ENCODE data around the gene NPLOC4.
"Not testable (repeated sequence)": the region's sequence is repeated elsewhere in the genome, so short reads cannot be mapped to it uniquely, and the experiment has no call there.

Gene NPLOC4

DNA sequence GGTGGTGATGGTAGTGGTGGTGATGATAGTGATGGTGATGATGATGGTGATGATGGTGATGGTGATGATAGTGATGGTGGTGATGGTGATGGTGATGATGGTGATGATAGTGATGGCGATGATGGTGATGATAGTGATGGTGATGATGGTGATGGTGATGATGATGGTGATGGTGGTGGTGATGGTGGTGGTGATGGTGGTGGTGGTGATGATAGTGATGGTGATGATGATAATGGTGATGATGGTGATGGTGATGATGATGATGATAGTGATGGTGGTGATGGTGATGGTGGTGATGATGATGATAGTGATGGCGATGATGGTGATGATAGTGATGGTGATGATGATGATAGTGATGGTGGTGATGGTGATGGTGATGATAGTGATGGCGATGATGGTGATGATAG lies 104.9 kb downstream of the NPLOC4 start:
- DNase-seq = not testable (repeated sequence)

DNA sequence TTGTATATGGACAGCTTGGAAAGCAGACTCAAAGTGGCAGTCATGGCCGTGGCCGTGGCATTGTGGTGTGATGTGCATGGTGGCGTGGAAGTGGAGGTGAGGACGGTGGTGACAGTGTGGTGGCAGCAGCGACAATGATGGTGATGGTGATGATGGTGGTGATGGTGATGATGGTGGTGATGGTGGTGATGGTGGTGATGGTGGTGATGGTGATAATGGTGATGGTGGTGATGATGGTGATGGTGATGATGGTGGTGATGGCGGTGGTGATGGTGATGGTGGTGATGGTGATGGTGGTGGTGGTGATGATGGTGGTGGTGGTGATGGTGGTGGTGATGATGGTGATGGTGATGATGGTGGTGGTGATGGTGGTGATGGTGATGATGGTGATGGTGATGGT lies 105.9 kb downstream of the NPLOC4 start:
- DNase-seq = not testable (repeated sequence)

DNA sequence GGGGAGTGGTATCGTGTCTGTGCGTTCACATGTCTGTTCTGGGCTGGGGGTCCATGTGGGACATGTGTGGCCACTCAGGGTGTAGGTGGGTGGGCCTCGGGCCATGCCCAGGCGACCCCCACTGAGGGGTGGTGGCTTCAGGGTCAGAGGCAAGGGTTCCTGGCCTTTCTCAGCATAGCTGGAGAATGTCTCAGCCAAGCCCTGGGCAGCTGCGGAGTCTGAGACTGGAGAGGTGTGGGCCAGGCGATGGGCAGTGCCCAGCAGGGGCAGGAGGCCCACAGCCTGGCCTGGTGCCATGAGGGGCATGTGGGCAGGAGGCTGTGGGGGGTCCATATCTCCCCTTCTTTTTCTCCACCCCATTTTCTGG lies 107.5 kb downstream of the NPLOC4 start:
- DNase-seq = no peak

DNA sequence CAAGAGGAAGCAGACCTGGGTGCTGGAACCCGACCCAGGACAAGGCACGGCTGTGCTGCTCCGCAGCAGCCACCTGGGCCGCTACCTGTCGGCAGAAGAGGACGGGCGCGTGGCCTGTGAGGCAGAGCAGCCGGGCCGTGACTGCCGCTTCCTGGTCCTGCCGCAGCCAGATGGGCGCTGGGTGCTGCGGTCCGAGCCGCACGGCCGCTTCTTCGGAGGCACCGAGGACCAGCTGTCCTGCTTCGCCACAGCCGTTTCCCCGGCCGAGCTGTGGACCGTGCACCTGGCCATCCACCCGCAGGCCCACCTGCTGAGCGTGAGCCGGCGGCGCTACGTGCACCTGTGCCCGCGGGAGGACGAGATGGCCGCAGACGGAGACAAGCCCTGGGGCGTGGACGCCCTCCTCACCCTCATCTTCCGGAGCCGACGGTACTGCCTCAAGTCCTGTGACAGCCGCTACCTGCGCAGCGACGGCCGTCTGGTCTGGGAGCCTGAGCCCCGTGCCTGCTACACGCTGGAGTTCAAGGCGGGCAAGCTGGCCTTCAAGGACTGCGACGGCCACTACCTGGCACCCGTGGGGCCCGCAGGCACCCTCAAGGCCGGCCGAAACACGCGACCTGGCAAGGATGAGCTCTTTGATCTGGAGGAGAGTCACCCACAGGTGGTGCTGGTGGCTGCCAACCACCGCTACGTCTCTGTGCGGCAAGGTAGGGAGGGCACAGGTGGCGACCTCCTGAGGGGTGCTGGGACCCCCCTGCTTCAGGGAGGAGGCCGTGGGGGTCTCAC lies 108.1 kb downstream of the NPLOC4 start:
- no peak for DNase-seq

DNA sequence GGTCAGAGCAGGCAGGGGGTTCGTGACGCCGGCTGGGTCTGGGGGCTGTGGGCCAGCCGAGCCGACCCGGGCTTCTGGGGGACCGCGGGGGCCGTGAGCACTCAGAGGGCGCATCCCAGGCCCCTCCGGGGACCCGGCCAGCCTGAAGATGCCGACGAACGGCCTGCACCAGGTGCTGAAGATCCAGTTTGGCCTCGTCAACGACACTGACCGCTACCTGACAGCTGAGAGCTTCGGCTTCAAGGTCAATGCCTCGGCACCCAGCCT lies 108.6 kb downstream of the NPLOC4 start:
- no peak for DNase-seq

DNA sequence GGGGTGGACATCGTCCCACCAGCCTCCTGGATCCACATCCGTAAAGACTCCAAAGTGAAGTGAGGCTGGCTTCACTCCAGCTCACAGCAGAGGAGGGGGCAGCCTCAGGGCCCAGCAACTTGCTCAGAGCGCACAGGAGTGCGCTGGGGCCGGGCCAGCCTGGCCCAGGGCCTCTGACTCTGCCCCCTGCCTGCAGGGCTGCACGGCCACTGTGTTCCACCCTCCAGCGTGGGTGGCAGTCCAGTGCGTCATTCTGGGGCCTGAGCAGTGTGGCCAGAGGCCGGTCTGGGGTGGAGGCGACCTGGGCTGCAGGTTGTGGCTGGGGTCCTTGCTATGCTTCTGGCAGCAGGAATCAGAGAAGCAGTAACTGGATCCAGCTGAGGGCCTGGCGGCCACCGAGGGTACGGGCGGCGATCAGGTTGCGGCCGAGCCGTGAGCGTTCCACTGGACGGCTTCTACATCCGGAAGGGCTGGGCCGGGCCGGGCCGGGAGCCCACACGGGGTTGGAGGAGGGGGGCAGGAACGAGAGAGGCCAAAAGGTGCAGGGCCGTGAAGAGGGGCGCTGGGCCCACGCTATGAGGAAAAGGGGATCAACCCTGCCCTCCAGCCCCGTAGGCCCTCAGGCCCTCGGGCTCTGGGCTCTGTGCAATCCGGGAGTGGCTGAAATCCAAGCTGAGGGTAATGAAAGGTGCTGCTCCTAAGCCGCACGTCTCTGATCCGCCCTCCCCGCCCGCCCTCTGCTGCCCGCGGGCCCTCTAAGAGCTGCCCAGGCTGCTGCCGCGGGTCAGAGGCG lies 109.1 kb downstream of the NPLOC4 start, which contains the start of gene FSCN2:
Gene FSCN2 (plus strand): TSS at position 787 of the 793 bp plus-strand sequence. CDS start 155 bp downstream, outside the sequence.
- no peak for DNase-seq

DNA sequence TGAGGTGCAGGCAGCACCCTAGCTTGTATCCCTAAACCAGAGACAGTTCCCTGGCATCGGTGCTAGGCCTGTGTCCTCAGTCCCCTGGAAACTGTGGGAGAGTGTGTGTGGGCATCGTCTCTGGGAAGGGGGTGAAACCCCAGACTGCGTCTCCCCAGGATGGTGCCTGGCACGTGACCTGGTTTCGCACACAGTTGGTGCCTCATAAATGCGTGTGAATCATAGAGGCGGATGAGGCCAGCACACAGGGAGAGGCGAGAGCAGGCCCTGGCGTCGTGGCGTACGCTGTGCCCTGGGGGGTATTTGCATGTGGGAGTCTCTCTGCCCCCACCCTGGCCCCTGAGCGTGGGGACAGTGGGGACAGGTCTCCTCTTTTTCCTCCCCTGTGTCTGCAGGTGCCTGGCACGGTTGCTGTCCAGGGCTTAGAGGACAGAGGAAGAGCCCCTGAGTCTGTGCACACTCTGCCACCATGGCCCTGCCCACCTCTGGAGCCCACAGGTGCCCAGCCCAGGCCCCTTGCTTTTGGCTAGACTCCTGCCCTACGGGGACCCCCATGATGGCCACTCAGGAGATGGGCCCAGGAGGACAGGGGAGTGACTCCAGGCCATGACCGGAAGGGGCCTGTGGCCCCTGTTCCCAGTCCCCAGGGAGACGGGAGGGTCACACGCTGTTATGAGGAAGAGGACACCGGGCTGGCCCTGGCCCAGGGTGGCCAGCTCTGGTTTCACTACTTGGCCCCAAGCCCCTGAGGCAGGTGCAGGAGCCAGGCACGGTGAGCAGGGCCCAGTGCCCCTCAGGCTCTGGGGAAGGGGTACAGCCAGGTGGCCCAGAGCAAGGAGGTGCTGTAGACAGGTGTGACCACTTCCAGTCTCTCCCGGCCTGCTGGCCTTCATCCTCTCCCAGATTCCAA lies 110.0 kb downstream of the NPLOC4 start:
- no peak for DNase-seq

DNA sequence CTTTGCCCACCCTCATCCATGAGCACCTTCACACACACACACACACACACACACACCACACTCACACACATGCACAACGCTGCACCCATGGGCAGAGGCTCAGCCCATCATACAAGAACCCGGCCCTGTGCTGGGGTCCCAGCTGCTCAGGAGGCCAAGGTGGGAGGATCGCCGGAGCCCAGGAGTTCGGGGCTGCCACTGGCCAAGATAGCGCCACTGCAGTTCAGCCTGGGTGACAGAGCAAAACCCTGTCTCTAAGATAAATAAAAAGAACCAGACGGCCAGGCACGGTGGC lies 112.1 kb downstream of the NPLOC4 start:
- no peak for DNase-seq

DNA sequence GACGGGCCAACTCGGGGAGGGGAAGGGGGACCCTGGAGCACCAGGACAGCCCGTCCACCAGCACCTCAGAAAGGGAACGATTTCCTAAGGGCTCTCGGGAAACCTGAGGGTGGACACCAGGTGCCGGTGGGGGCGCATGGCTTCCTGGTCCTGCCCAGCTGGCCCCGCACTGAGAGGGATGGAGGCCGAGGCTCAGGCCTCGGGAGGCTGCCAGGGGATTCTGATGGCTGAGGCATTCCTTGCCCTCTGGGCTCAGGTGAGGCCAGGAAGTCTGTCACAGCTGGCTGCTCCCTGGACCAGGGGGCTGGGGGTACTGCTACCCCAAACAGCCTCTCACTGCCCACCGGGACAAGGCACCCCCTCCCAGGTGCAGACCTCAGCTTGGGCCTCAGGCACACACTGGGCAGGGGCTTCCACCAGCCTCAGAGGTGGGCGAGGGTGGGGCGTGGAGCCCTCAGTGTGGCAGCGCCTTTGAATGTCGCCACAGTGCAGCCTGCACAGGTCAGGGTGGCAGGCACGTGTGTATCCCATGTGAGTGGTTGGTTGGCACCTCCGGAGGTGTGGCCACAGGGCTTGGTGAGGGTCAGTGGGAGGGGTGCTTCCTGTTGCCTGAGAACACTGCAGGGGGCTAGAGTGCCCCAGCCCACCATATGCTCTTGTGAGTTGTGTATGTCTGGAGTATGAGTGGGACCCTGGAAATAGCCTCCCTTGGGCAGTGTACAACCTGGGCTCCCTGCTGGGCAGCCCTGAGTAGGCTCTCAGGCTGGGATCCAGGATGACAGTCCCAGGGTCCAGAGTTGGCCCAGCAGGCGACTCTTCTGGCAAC lies 112.7 kb downstream of the NPLOC4 start:
- no peak for DNase-seq

DNA sequence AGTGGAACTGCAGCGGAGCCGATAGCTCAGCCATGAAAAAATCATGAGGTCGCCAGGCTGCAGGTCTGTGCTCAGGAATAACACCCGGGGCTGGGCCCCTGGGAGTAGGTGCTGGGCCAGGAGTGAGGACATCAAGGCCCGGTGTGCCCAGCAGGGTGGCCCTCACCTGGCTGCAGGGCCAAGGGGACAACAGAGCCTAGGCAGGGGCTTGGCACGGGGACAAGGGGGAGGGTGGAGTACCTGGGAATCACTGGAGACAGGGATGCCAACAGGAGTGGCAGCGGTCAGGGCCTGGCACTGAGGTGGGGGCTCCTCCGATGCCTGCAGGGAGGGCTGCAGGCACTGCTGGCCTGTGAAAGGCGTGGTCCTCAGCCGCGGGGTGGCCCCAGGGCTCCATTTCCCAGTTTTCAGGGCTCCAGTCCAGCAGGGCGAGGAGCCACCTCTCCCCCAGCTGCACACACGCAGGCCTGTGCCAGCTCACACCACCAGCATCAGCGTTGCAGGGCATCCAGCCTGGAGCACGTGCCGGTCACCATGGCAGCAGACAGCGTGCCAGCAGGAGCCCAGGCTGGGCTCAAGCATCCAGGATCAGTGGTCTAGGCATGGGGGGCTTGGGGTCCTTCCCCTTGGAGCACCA lies 113.4 kb downstream of the NPLOC4 start:
- DNase-seq = no peak

DNA sequence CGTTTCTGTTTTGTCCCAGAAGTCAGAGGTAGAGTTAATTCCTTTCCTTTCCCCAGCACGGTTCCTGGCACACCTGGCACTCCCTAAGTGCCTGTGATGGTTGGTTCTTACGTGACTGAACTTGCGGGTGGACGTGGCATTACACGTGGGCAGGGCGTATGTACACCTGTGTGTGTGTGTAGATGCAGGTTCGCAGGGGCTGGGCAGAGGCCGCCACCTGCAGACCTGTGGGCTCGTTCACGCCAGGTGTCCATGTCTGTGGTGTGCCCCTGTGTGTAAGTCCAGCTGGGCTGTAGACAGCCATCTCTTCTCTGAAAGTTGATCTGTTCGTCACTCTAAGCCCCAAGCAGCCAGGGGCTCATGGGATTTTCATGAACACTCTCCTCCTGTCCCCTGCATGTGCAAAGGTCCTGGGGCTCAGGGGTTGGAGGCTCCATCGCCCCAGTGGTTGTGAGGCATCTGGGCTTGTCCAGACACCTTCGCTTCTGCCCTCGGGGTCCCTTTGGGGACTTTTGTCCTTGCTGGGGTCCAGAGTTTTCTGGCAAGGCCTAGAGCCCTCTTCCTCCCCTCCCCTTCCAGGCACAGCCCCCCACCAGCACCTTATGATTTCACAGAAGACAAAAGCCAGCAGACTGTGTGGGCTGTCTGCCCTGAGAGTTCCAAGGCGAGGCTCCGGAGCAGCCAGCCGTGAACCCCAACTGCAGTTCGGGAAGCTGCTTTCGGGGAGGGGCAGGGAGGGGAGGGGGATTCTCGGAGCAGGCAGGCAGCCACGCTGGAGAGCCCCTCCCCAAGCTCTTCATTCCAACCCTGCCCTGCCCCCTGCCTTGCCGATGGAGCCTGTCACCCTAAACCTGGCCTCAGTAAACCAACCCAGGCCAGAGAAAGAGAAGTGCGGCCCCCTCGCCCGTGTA lies 114.2 kb downstream of the NPLOC4 start:
- peak; percentile 44 for DNase-seq

DNA sequence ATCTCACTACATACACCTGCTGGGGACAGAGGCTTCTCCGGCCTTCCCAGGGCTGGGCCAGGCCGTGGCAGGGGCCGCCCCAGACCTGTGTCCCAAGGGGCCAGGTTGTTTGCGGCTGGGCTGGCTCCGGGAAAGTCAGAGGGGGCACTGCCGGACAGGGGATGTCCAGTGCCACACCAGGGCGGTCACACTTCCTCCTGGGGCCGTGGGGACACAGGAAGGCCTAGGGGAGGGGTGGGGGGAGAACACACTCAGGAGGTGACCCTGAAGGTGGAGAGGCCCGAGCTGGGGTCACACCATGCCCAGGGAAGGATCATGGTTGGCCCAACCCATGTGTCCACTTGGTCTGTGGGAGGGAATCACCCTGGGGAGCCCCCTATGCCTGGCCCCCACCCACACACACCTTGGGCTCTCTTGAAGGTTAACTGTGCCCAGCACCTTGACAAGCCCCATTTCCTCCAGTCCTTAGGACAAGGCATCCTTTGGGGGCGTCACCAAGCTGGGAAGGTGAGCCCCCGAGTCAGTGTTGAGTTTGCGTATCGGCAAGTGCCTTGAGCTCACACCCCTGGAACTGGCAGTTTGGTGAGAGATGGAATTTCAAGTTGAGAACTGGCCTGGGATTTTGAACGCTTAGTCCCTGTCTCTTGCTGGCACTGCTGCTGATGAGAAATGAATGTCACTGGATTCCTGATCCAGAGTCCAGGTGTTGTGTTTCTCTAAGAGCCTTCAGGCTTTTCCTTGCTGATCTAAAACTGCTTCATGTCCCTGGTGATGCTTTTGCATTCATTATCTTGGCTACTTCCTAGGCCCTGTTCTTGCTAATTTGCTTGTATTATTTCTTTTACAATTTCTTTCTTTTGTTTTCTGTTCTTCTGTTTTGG lies 116.7 kb downstream of the NPLOC4 start:
- DNase-seq = no peak

DNA sequence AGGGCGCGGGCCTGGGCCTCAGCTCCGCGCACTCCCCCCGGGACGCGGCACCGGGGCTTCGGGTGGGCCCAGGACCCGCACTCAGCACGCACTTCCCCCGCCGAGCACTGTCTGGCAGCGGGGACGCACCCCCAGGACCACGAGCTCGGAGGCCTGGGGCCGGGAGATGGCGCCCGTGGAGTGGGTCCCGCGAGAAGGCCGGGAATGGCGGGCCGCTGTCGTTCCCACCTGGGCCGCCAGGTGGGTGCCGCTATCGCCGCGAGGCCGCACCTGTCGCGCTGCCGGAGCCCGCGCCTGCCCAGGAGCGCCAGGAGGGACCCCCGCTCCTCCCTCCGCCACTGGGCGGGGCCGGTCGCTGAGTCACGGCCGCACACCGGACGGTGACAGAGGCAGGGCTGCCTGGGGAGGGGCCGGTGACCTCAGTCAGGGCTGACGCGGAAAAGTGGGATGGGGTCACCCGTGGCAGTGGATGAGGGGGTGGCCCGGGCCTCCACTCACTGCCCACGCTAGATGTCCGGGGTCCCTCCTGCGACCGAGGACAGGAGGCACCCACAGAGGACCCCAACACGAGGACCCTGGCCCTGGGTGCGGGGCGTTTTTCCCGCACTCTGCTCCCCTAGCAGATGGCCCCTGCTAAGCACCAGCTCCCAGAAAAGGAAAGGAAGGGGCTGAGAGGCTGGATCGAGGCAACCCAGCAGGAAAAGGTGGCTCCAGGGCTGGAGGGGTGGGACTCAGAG lies 117.5 kb downstream of the NPLOC4 start:
- DNase-seq = no peak

DNA sequence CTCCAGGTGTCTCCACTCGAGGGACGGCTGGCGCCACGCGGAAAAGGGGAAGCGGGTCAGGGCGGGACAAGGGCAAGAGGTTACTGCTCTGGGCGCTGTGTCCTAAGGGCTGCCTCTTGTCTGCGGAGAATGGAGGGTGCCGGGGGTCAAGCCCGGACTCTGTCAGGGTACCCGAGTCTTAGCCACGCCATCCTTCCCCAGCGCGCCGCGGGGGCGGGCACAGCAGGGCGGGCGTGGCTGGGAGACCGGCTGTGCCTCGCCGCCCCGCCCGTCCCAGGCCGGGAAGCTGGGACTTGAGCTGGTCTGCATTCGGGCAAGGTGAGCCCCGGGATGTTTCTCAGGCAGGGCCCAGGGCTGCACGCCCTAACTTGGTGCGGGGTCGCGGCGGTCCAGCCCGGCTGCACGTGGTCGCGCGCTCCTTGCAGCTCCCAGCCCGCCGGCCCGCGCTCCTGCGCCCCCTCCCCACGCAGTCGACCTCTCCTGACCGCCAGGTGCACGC lies 118.1 kb downstream of the NPLOC4 start:
- DNase-seq = no peak

DNA sequence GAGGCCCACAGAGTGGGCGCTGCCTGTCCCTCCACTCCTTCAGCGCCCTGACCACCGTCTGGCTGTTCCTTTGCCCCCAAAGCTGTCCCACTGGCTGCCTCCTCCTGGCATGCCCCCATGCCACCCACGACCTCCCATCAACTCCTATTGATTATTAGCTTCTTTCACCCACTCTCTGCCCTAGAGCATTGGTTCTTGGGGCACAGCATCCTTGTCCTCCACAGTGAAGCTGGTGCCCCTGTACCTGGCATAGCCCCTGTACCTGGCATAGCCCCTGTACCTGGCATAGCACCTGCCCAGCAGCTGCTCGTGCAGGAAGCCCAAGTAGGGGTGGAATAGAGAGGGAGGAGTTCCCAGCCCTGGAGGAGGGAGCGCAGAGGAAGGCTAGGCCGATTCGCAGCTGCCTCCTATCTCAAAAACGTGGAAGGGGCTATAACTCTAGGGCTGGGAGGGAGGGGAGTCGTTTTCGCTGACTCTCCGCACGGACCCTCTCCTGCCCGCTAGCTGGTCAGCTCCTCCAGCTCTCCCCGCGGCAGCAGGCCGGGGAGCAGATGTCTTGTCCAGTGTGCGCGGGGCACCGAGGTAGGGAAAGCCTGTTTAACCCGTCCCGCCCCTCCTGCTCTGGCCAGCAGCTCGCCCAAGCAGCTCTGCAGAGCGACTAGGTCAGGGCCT lies 118.7 kb downstream of the NPLOC4 start:
- DNase-seq = no peak

DNA sequence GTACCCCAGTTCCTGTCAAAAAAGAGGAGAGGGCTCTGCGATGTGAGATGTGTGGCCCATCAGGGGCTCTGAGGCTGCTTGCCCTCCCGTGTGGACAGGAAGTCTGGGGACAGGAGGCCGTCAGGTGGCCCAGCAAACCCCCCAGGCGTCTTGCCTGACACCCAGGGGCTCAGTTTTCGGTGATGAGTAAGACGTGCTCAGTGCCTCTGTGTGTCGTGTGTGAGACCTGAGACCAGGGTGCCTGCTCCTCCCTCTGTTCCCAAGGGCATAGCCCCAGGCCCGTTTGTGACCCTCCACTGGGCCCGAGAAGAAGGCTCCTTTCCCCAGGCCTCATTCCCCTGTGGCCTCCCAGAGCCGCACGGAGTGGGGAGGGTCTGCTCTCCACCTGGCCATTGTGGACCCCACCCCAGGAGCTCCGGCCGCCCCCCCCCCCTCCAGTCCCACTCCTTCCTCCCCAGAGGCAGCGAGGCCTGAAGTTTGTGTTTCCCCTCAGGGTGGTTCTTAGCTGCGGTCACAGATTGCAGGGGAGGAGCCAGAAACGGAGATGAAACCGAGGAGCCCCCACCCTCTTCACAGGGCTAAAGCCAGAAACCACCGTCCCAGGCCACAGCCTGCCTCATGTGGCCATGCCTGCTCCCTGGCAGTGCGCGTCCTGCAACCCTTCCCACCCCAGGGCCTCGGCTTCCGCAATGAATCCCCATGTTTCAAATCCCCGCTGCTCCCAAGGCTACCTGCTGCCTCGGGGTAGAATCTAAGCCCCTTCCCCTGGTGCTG lies 119.4 kb downstream of the NPLOC4 start:
- DNase-seq = peak; percentile 31

DNA sequence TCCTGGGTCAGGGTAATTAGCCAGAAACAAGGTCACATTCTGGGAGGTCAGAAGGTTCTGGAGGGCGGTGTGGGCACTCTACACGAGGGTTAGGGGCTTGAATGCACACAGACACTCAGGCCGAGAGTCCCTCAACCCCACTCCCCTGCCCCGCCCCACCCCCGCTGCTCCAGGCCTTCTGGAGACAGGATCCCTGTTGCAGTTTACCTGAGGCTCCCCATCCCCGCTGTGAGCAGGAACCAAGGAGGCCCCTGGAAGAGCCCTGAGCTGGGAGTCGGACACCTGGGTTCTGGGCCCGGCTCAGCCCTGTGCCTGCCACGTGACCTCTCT lies 119.9 kb downstream of the NPLOC4 start:
- no peak for DNase-seq

DNA sequence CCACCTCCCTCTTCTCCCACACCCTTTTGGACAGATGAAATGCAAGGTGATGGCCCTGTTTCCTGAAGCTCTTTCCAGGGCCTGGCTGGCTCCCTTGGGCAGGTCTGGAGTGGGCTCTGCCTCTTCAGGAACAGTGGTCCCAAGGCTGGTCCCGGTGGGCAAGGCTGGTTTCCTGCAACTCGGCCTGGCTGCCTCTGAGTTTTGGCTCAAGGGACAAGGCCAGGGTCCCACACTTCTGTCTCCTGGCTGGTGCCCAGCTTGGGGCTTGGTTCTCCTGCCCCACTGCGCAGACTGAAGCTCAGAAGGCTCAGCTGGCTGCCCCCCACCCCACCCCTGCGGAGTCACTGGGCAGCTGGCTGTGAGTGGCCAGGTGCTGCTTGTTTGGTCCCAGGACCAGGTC lies 120.5 kb downstream of the NPLOC4 start:
- no peak for DNase-seq

Data from fibroblast of upper back skin (primary cell).